NCI-H1048 (cell line): ENCODE data around the gene HMGXB4.
"Not testable (repeated sequence)": the region's sequence is repeated elsewhere in the genome, so short reads cannot be mapped to it uniquely, and the experiment has no call there.

Source experiments
- DNase-seq: peaks from one replicate; lab custom pipeline; 2025; lab: John Stamatoyannopoulos, UW

HMGXB4 gene

GRCh38 chr22:35257321-35258190, at the start of gene HMGXB4:
TSS of gene HMGXB4 (plus strand) at chr22:35257493. CDS start at chr22:35262391, 4,898 bp downstream.
- peak; percentile 36 for DNase-seq

- DNase-seq, result no peak
These were observed 49.3 kb upstream of the HMGXB4 start for GRCh38 chr22:35208003-35208402.

- no peak for DNase-seq
These were observed 48.1 kb upstream of the HMGXB4 start for GRCh38 chr22:35209203-35209602.

DNA sequence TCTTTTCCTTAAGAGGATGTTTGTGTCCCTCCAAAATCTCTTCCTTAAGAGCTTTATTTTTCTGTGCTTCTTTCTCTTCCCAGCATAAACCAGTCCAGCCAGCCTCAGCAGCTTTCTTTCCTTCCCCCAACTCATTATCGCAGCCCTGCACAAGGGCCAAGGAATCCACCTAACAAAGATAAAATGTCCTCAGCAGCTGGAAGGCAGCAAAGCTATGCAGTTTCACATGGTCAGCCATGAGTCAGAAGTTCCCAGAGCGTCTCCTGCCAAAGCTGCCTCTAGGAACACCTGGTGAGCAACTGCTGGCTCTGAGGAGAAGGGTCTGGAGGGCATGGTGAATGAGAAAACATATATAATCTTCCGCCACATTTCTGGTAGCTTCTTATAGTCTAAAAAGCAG, 45.3 kb upstream of the HMGXB4 start:
- no peak for DNase-seq

DNA sequence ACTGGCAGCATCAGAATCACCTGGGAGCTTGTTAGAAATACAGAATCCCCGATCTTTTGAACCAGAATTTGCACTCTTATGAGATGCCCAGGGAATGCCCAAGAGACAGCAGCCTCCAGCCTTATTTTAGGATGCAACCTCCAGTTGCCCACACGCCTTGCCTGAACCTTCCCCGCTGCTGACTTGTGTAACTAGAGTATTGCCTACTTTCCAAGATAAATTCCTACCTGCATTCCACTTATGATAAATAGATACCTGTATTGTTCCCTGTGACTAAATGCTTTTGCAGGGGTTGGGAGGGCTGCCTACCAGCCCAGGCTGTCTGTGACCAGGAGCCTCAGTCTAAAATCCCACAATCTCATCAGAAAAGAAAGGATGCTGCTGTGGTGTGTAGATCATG, 44.3 kb upstream of the HMGXB4 start:
- no peak for DNase-seq

DNA sequence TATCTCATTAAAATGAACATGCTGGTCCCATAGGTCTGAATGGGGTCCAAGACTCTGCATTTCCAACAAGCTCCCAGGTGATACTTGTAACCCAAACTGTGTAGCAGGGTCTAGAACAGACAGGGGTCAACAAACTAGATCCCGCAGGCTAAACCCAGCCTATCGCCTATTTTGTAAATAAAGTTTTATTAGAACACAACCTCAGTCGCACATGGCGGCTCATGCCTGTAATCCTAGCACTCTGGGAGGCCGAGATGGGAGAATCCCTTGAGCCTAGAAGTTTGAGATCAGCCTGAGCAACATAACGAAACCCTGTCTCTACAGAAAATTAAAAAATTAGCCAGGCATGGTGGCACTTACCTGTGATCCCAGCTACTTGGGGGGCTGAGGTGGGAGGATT, 42.3 kb upstream of the HMGXB4 start:
- no peak for DNase-seq

DNA sequence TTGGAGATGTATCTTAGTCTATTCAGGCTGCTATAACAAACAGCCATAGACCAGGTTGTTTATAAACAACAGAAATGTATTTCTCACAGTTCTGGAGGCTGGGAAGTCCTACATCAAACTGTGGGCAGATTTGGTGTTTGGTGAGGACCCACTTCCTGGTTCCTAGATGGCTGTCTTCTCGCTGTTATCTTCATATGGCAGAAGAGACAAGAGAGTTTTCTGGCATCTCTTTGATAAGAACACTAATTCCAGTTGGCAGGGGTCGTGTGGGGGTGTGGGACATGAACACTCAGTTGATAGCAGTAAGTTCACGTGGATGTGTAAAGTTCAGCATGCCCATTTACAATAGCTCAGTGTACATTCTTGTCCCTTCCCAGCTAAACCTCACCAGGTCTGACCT, 41.3 kb upstream of the HMGXB4 start:
- DNase-seq, result no peak

DNA sequence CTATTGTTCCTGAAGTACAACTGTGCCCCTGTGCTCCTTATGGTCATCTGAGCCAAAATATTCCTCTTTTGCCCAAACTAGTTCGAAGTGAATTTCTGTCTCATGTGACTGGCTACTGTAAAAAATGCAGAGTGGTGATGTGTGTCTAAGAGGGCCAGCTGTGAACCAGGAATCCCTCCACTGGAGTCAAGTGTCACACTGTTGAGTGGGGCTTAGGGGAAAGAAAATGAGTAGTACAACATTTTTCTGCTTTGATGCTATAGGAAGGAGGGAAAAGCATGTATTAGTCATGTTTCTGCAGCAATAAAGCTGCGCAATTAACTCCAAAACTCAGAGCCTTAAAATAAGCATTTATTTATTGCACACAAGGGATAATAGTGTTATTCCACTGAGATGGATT, 39.8 kb upstream of the HMGXB4 start:
- no peak for DNase-seq

GRCh38 chr22:35218079-35218478, 39.2 kb upstream of the HMGXB4 start:
- no peak for DNase-seq

DNA sequence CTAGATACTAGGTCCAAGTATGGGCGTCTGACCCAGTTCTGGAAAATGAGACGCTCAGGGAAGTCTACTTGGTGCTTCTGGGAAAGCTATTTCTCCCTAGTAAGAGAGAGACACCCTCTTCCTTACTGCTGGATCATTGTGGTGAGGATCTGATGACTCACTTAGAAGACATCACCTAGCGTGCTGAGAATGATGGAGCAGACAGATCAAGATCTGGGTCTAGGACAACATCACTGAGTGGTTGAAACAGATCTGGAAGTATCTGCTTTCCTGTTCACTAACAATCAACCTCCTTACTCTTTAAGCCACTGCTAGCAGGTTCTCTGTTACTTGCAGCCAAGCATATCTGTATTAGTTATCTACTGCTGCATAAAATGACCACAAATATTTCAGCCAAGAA, 38.3 kb upstream of the HMGXB4 start:
- DNase-seq, result no peak

DNA sequence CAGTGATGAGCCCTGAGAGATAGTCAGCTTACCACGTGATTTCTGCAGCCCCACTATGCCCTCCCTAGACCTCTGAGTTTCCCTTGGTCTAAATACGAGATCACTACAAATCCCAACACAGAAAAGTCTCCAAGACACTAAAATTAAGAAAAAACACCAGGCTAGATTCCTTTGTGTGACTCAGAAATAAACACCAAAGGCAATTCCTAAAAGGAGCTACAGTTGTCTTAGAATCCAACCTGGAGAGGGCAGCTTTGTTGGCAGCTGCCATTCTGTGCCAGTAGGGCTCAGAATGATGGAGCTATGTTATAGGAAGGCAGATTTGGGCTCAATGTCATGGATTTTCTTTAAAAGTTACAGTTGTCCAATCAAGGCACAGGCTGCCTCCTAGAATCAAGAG, 37.1 kb upstream of the HMGXB4 start:
- no peak for DNase-seq

GRCh38 chr22:35225010-35225409, 32.3 kb upstream of the HMGXB4 start:
- DNase-seq, result no peak

DNA sequence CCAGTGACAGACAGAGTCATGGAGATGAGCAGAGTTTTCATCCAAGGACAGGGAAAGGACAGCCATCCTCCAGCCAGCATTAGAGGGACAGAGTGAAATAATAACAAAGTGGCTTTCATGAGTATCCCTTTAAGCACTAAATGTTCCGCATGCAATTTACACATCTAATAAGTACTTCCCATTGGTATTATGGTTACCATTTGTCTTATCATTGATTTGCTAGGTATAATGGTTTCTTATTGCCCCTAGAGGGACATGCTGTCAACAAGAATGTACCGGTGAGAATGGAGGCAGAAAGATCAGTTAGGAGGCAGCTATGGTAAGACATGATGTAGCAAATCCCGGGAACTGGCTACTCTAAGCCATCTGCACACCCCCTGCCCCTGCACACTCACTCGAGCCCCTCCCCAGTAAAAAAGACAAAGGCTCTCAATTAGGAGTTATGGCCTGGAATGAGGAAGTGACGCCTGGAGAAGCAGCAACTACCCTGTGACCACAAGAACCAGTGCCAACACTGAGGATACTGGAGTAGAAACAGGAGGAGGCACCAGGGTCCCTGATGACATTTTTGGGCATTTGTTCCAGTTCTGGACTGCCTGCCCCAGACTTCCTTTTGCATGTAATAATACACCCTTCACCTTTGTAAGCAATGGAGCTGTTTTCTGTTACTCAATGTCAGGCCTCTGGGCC, 30.2 kb upstream of the HMGXB4 start:
- no peak for DNase-seq

GRCh38 chr22:35229865-35230264, 27.4 kb upstream of the HMGXB4 start:
- no peak for DNase-seq

DNA sequence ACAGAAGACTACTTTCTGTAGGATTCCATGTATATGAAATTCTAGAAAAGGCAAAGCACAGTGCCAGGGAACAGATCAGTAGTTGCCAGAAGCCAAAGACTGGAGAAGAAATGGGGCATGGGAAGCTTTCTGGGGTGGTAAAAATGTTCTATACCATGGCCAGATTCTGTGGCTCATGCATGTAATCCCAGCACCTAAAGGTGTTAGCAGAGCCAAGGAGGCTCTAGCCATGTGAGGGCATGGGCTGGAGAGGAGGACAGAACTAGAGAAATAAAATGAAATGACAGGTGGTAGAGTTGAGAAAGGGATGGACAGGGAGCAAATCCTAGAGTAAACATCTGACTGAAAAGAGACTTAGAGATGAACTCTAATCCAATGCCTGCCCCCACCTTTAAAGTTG, 26.9 kb upstream of the HMGXB4 start:
- no peak for DNase-seq

- no peak for DNase-seq
These were observed 26.3 kb upstream of the HMGXB4 start for GRCh38 chr22:35230839-35231584.

- peak; percentile 43 for DNase-seq
These were observed 25.7 kb upstream of the HMGXB4 start for GRCh38 chr22:35231585-35232084.

DNA sequence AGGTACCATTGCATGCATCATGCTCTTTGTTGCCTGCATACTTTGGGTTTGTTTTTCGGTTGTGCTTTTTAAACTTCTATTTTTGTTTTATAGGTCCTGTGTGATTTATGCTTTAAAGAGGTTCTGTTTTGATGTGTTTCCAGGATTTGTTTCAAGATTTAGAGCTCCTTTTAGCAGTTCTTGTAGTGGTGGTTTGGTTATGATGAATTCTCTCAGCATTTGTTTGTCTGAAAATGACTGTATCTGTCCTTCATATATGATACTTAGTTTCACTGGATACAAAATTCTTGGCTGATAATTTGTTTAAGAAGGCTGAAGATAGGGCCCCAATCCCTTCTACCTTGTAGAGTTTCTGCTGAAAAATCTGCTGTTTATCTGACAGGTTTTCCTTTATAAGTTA, 18.5 kb upstream of the HMGXB4 start:
- not testable (repeated sequence) for DNase-seq

GRCh38 chr22:35244507-35244906, 12.8 kb upstream of the HMGXB4 start:
- not testable (repeated sequence) for DNase-seq

DNA sequence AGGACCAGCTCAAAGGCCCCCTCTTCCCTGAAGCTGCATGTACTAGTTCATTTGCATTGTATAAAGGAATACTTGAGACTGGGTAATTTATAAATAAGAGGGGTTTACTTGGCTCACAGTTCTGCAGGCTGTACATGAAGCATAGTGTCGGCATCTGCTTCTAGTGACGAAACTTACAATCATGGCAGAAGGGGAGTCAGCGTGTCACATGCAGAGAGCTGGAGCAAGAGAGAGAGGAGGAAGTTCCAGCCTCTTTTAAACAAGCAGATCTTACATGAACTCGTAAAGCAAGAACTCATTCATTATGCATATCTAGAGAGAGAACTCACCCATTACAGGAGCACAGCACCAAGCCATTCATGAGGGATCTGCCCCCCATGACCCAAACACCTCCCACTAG, 7.1 kb upstream of the HMGXB4 start:
- no peak for DNase-seq

DNA sequence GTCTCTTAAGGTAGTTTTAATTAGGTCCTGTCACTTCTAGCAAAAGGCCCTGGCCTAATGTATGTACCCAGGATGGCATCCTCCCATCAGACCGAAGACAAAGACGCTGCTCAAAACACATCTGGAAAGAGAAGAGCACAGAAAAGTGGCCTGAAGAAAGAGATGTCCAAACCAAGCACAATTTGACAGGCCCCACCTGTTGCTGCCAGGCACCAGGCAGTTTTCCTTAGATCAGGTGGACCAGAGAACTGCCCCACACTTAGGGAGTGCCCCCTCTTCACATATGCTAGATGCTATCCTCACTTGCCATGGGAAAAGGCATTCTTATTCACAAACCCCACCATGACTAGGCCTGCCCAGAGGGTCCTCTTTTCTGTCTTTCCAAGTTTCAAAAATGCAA, 3.3 kb upstream of the HMGXB4 start:
- no peak for DNase-seq

DNA sequence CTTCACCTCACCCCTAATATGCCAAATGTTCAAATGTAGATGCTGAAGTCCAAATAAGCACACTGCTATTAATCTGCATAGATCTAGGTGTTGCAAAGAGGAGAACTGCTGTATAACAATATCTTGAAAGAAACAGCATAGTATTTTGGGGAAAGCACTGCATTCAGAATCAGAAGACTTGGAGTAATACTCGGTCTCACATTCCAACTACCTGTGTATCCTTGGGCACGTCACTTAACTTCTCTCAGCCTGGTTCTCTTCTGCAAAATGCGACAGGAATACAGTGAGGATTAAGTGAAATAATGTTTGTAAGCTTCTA, 332 bp upstream of the HMGXB4 start:
- DNase-seq, result no peak
